Measurements from ENCODE around the gene ACMSD. TPM values are rescaled to one million over a fixed set of nuclear protein-coding genes. Genes with fewer than 3 reads are reported as not detected.

ACMSD gene
- total and polyA plus RNA-seq, 3 donors from 2014 or later: 0.25 TPM; not detected in 2

GRCh38 chr2:134855709-134856108 is 17.3 kb downstream of the ACMSD start:
- Histone ChIP-seq H3K4me3 (no peak overlapping the region), H3K9me3 (no peaks in the 10 kb centered on the region), H3K27me3 (no peaks in the 10 kb centered on the region), H3K36me3 (ENCODE audit: low read depth, missing control alignments) (no peaks in the 10 kb centered on the region), H3K4me1 (no peaks in the 10 kb centered on the region), H3K27ac (no peak overlapping the region)
- DNase-seq: no peak
- TF ChIP-seq CTCF (IDR thresholded peaks at IDR 0.05): no peak
- TF ChIP-seq POLR2A (IDR thresholded peaks at IDR 0.05): no peak
- intact Hi-C loops (cut with DNase I; ENCODE audit: low total_unique reads): no loop called here

DNA sequence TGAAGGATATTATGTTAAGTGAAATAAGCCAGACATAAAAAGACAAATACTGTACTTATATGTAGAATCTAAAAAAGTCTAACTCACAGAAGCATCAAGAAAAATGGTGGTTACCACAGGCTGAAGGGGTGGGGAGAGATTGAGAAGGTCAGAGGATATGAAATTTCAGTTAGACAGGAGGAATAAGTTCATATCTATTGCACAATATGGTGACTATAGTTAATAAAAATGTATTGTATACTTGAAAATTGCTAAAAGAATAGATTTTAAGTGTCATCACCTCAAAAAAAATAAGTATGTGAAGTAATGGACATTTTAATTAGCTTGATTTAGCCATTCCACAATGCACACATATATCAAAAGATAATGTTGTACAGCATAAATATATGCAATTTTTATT is 19.8 kb downstream of the ACMSD start:
- Histone ChIP-seq H3K36me3 (ENCODE audit: low read depth, missing control alignments) (no peaks in the 10 kb centered on the region), H3K4me1 (no peaks in the 10 kb centered on the region), H3K27me3 (no peaks in the 10 kb centered on the region), H3K4me3 (no peak overlapping the region), H3K9me3 (no peaks in the 10 kb centered on the region), H3K27ac (no peak overlapping the region)
- intact Hi-C loops (cut with DNase I; ENCODE audit: low total_unique reads): no loop called here
- no peak for DNase-seq
- TF ChIP-seq POLR2A (IDR thresholded peaks at IDR 0.05) (no peak), CTCF (IDR thresholded peaks at IDR 0.05) (no peak)

GRCh38 chr2:134861173-134861572 is 22.8 kb downstream of the ACMSD start:
- no peak for DNase-seq
- Histone ChIP-seq H3K27me3 (no peaks in the 10 kb centered on the region), H3K9me3 (no peaks in the 10 kb centered on the region), H3K4me1 (no peaks in the 10 kb centered on the region), H3K36me3 (ENCODE audit: low read depth, missing control alignments) (no peaks in the 10 kb centered on the region), H3K4me3 (no peak overlapping the region), H3K27ac (no peak overlapping the region)
- TF ChIP-seq CTCF (IDR thresholded peaks at IDR 0.05) (no peak), POLR2A (IDR thresholded peaks at IDR 0.05) (no peak)
- WGBS, 2 donors: 93 to 98% methylated on average over 3 of the region's 3 CpGs
- intact Hi-C loops (cut with DNase I; ENCODE audit: low total_unique reads): no loop called here

DNA sequence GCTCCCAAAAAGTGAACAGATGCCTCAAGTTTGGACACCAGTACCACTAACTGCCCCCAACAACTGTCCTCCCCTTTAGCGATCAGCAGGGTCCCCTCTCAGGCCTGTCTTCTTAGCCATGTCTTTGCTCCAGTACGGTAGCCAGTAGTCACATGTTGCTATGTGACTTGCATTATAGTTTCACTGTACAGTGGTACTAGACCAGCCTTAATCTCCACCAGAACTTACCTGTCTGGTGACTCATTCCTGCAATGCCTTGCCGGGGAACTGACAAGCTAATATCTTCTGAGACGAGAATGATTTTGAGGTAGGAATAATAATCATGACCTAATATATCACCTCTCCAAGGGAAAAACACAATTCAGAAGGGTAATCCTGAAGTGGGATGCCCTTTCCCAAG is 23.7 kb downstream of the ACMSD start:
- TF ChIP-seq POLR2A (IDR thresholded peaks at IDR 0.05) (no peak), CTCF (IDR thresholded peaks at IDR 0.05) (no peak)
- Histone ChIP-seq H3K27me3 (no peaks in the 10 kb centered on the region), H3K36me3 (ENCODE audit: low read depth, missing control alignments) (no peaks in the 10 kb centered on the region), H3K27ac (no peak overlapping the region), H3K9me3 (no peaks in the 10 kb centered on the region), H3K4me3 (no peak overlapping the region), H3K4me1 (no peaks in the 10 kb centered on the region)
- intact Hi-C loops (cut with DNase I; ENCODE audit: low total_unique reads): no loop called here
- WGBS, 2 donors: 93 to 95% methylated on average over 4 of the region's 4 CpGs
- DNase-seq: no peak

- 76 to 94% methylated on average over 3 of the region's 3 CpGs for WGBS, 2 donors
- intact Hi-C loops (cut with DNase I; ENCODE audit: low total_unique reads): no loop called here
Observed at GRCh38 chr2:134862674-134863073, 24.3 kb downstream of the ACMSD start.

More at GRCh38 chr2:134862674-134863073, 24.3 kb downstream of the ACMSD start:
- Histone ChIP-seq H3K27ac (no peak overlapping the region), H3K4me3 (no peak overlapping the region), H3K36me3 (ENCODE audit: low read depth, missing control alignments) (no peaks in the 10 kb centered on the region), H3K9me3 (no peaks in the 10 kb centered on the region), H3K27me3 (no peaks in the 10 kb centered on the region), H3K4me1 (no peaks in the 10 kb centered on the region)
- DNase-seq: no peak
- TF ChIP-seq CTCF (IDR thresholded peaks at IDR 0.05) (no peak), POLR2A (IDR thresholded peaks at IDR 0.05) (no peak)

All from testis (tissue), 3 donors.